ENCODE measurements around the gene NUP98.
"Not testable (repeated sequence)": the region's sequence is repeated elsewhere in the genome, so short reads cannot be mapped to it uniquely, and the experiment has no call there.

Gene NUP98

GRCh38 chr11:3825473-3826154 lies 28.3 kb upstream of the NUP98 start:
- DNase-seq = no peak

- DNase-seq = no peak
Observed at GRCh38 chr11:3824714-3825472, 27.5 kb upstream of the NUP98 start.

GRCh38 chr11:3823762-3824506 lies 26.6 kb upstream of the NUP98 start:
- DNase-seq = no peak

GRCh38 chr11:3823303-3823702 lies 25.9 kb upstream of the NUP98 start:
- no peak for DNase-seq

- no peak for DNase-seq
Observed at GRCh38 chr11:3822312-3822711, 25.0 kb upstream of the NUP98 start.

- DNase-seq = no peak
Observed at GRCh38 chr11:3820971-3821370, 23.6 kb upstream of the NUP98 start.

GRCh38 chr11:3817181-3817800 lies 19.9 kb upstream of the NUP98 start:
- no peak for DNase-seq

- no peak for DNase-seq
Observed at GRCh38 chr11:3816673-3817072, 19.3 kb upstream of the NUP98 start.

GRCh38 chr11:3815845-3816244 lies 18.5 kb upstream of the NUP98 start:
- no peak for DNase-seq

- not testable (repeated sequence) for DNase-seq
Observed at GRCh38 chr11:3814832-3815231, 17.5 kb upstream of the NUP98 start.

- DNase-seq = no peak
Observed at GRCh38 chr11:3810951-3811350, 13.6 kb upstream of the NUP98 start.

GRCh38 chr11:3810446-3810845 lies 13.1 kb upstream of the NUP98 start:
- no peak for DNase-seq

- DNase-seq = no peak
Observed at GRCh38 chr11:3809624-3809928, 12.2 kb upstream of the NUP98 start.

GRCh38 chr11:3808861-3809623 lies 11.7 kb upstream of the NUP98 start:
- DNase-seq = no peak

- DNase-seq = peak; percentile 73
Observed at GRCh38 chr11:3807909-3808860, 10.8 kb upstream of the NUP98 start, which contains the start of gene PGAP2. Gene PGAP2, plus strand, starts transcription at chr11:3808560. Its CDS starts 2,700 bp downstream, at chr11:3811260.

- no peak for DNase-seq
Observed at GRCh38 chr11:3803726-3804495, 6.6 kb upstream of the NUP98 start.

GRCh38 chr11:3802011-3802790 lies 4.8 kb upstream of the NUP98 start:
- DNase-seq = no peak

- DNase-seq = no peak
Observed at GRCh38 chr11:3799873-3800272, 2.5 kb upstream of the NUP98 start.

GRCh38 chr11:3799143-3799542 lies 1.8 kb upstream of the NUP98 start:
- DNase-seq = no peak

Measured in right hindlimb (tissue), 1 donor.